ENCODE data around the gene CHM. TPM values are rescaled to one million over a fixed set of nuclear protein-coding genes. Genes with fewer than 3 reads are reported as not detected.

Gene CHM
- total and polyA plus RNA-seq, 5 experiments from 2014 or later: 5.3 to 21.8 (median 6.7) TPM

- Mint-ChIP-seq H3K4me1 (peaks cover 0 to 3% (median 0%) of the 10 kb centered on the region in 4 donors), H3K4me3 (no peak overlapping the region), H3K27me3 (no peaks in the 10 kb centered on the region), H3K27ac (no peak overlapping the region), H3K36me3 (peaks cover 46 to 57% (median 50%) of the 10 kb centered on the region in 3 donors), H3K9me3 (peaks cover 0 to 23% (median 10%) of the 10 kb centered on the region in 9 donors)
- DNase-seq (no peak), ATAC-seq (no peak)
- POLR2A ChIA-PET: no interaction called here
These were observed 182.0 kb downstream of the CHM start for GRCh38 chrX:85865324-85865723.

- Mint-ChIP-seq H3K36me3 (peaks cover 4 to 10% (median 6%) of the 10 kb centered on the region in 3 donors), H3K27ac (no peak overlapping the region), H3K4me3 (no peak overlapping the region), H3K4me1 (no peaks in the 10 kb centered on the region), H3K9me3 (no peaks in the 10 kb centered on the region), H3K27me3 (no peaks in the 10 kb centered on the region)
- ATAC-seq: no peak
- DNase-seq: no peak
- POLR2A ChIA-PET: no interaction called here
These were observed 187.9 kb downstream of the CHM start for GRCh38 chrX:85859426-85859825.

- no peak for DNase-seq
- no peaks in the 10 kb centered on the region for H3K4me1 Mint-ChIP-seq
- no peak overlapping the region for H3K4me3 Mint-ChIP-seq
- POLR2A ChIA-PET: no interaction called here
- ATAC-seq: no peak
- H3K9me3 Mint-ChIP-seq: peaks cover 0 to 9% (median 0%) of the 10 kb centered on the region in 9 donors
- peaks cover 0 to under 1% (median 0%) of the 10 kb centered on the region in 5 donors for H3K27me3 Mint-ChIP-seq
- H3K27ac Mint-ChIP-seq: no peak overlapping the region
- H3K36me3 Mint-ChIP-seq: peaks cover 0 to 5% (median 0%) of the 10 kb centered on the region in 3 donors
These were observed 195.9 kb downstream of the CHM start for GRCh38 chrX:85851418-85851817.

DNA sequence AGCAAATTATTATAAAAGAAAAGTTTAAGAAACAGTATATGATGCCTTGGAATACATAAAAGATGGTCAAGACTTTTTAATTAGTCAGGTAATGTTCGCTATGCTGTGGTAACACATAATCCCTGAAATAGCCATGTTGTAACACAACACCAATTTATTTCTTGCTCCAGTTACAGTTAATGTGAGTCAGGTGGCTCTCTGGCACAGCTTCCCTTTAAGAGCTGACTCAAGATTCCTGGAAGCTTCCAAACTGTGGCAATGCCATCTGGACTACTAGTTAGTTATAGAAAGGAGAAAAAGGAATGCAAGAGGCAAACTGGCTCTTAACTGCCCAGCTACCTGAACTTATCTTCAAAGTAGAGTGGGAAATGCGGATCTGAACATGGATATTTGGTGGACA is 210.5 kb downstream of the CHM start:
- H3K27me3 Mint-ChIP-seq: peaks cover 0 to 5% (median 4%) of the 10 kb centered on the region in 5 donors
- ATAC-seq (no peak), DNase-seq (no peak)
- no peak overlapping the region for H3K4me3 Mint-ChIP-seq
- POLR2A ChIA-PET: no interaction called here
- no peak overlapping the region for H3K27ac Mint-ChIP-seq
- peaks cover 0 to 7% (median 0%) of the 10 kb centered on the region in 9 donors for H3K9me3 Mint-ChIP-seq
- H3K4me1 Mint-ChIP-seq: no peaks in the 10 kb centered on the region
- H3K36me3 Mint-ChIP-seq: no peaks in the 10 kb centered on the region

- peaks cover 0 to 5% (median 0%) of the 10 kb centered on the region in 9 donors for H3K9me3 Mint-ChIP-seq
- POLR2A ChIA-PET: no interaction called here
- H3K4me3 Mint-ChIP-seq: no peak overlapping the region
- H3K4me1 Mint-ChIP-seq: no peaks in the 10 kb centered on the region
- ATAC-seq: no peak
- H3K36me3 Mint-ChIP-seq: no peaks in the 10 kb centered on the region
- no peaks in the 10 kb centered on the region for H3K27me3 Mint-ChIP-seq
- no peak overlapping the region for H3K27ac Mint-ChIP-seq
- DNase-seq: no peak
These were observed 218.6 kb downstream of the CHM start for GRCh38 chrX:85828771-85829170.

DNA sequence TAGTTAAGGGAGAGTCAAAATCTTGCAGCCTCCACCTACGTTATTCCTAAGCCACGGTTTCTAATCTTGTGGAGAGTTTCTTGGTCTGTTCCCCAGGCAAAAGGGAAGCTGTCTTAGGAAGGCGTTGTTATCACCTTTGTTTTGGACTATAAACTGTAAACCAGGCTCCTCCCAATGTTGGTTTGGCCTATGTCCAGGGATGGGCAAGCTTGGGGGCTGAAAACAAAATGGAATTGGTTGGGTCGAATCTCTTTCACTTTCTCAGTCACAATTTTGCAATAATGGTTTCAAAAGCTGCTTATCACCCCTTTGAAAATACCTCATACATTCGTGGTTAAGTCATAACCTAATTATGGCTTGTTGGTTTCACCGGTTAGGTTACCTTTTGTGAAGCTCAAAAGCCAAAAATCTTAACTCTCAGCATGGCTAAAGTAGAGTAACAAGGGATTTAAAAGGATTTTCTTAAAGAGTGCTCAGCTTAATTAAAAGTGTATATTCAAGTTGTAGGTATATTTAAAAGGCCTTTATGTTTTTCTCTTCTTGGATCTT is 232.1 kb downstream of the CHM start:
- Mint-ChIP-seq H3K36me3 (peaks cover 0 to 39% (median 2%) of the 10 kb centered on the region in 3 donors), H3K4me3 (no peak overlapping the region), H3K4me1 (no peaks in the 10 kb centered on the region), H3K9me3 (peaks cover 4 to 32% (median 24%) of the 10 kb centered on the region in 9 donors), H3K27ac (no peak overlapping the region), H3K27me3 (peaks cover 0 to 5% (median 0%) of the 10 kb centered on the region in 5 donors)
- ATAC-seq: no peak
- POLR2A ChIA-PET: no interaction called here
- DNase-seq: no peak

Small RNA genes lying within 50 kb of the gene (microRNA-seq; reads per million reads assigned to microRNA genes)
- gene MIR1321 (ENCODE audit: borderline microRNAs expressed) (not detected), gene MIR361 (ENCODE audit: borderline microRNAs expressed) (4,820 reads per million, percentile 92 among the genes with 10 or more reads in this experiment)

Other genes with a start within 250 kb of the CHM start
- not detected for gene DACH2, start 100.9 kb upstream of the CHM start, total RNA-seq
- gene DACH2, start 100.9 kb upstream of the CHM start, polyA plus RNA-seq: not detected